Left lung (tissue), 10 donors: ENCODE results near the gene ZNF316. TPM values are rescaled to one million over a fixed set of nuclear protein-coding genes. Genes with fewer than 3 reads are reported as not detected.
A peak's percentile ranks its signal among the peaks of the same experiment; 100 is the strongest.

ENCODE experiments used
- ATAC-seq: fragments of 200-7000 bp; cut with Tn5 transposase; one replicate; pipeline ENCODE4 v1.9.1; 2020; ENCODE audit warnings: moderate library complexity
- DNase-seq, 4 donors: peaks; one replicate each; pipeline ENCODE4 v3.0.0-alpha.2; 2013 to 2020
- H3K27ac ChIP-seq, 2 donors: fragments of 200-600 bp; sonication (generic) in 1 of 2; one replicate each; pipeline versions ENCODE4 v1.5.0 to v1.8.0; 2020 to 2021
- H3K27me3 ChIP-seq, 2 donors: fragments of 200-600 bp; sonication (generic) in 1 of 2; one replicate each; pipeline versions ENCODE4 v1.5.0 to v1.8.0; 2020 to 2021
- H3K36me3 ChIP-seq, 2 donors: fragments of 200-600 bp; sonication (generic) in 1 of 2; one replicate each; pipeline versions ENCODE4 v1.5.0 to v1.8.0; 2020 to 2021
- H3K4me1 ChIP-seq, 2 donors: fragments of 200-600 bp; one replicate each; pipeline ENCODE4 v1.8.0; 2021
- H3K4me3 ChIP-seq, 2 donors: fragments of 200-600 bp; sonication (generic) in 1 of 2; one replicate each; pipeline versions ENCODE4 v1.5.0 to v1.8.0; 2020 to 2021; ENCODE audit warnings: mild to moderate bottlenecking in 1 of 2
- H3K9me3 ChIP-seq, 2 donors: fragments of 200-600 bp; sonication (generic) in 1 of 2; one replicate each; pipeline versions ENCODE4 v1.5.0 to v1.8.0; 2020 to 2021
- CTCF ChIP-seq, 2 donors: fragments of 200-600 bp; sonication (generic) in 1 of 2; IDR thresholded peaks; one replicate each; pipeline versions ENCODE4 v1.5.0 to v1.8.0; 2021; ENCODE audit warnings: antibody characterized with exemption in 2 of 2
- intact Hi-C, 2 donors: fragments of 100-400 bp; cut with DNase I; formaldehyde crosslinking; loops; one replicate each; pipeline versions ENCODE4 v1.11.2 to v1.14.2; 2022
- polyA plus RNA-seq, 6 donors: library from polyadenylated mRNA; unstranded; fragments of 120-200 nt; gene quantifications; one replicate each; pipeline ENCODE4 v1.2.1, GENCODE V29; 2013; ENCODE audit not compliant: insufficient read length in 6 of 6
- total RNA-seq, 2 donors: library from RNA; stranded (reverse); fragmentation: NEBNext Ultra II Directional; extraction: Animal tissue kit (Norgen Biotek cat#: 25700); gene quantifications; one replicate each; pipeline ENCODE4 v1.2.1, GENCODE V29; 2021
- donor health status: DM: no; HTN: yes; CAD: no.
- donor health status: DM: no; HTN: no; CAD: no.

ZNF316 gene
- total and polyA plus RNA-seq, 8 donors = 29.3 to 52.9 (median 46.9) TPM

DNA sequence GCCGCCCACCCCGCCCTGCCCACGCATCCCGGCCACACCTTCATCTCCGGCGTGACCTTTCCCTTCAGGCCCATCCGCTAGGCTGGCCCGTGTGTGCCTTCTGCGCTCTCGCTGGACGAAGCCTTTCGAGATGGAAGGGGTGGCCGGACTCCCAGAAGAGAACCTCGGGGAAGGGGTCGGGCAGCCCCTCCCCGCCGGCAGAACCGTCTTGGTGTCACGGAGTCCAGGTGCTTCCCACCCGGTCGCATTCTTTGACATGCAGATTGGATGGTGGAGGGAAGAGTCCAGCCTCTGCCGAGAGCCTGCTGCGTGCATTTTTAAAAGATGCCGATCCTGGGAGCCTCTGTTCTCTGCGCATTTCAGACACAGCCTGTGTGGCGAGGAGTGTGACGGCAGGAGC lies 29.0 kb upstream of the ZNF316 start:
- Histone ChIP-seq H3K4me3 (no peak overlapping the region), H3K4me1 (no peaks in the 10 kb centered on the region), H3K36me3 (peaks cover 0 to 62% of the 10 kb centered on the region in 2 donors), H3K27me3 (peaks cover 0 to 4% of the 10 kb centered on the region in 2 donors), H3K27ac (no peak overlapping the region), H3K9me3 (no peaks in the 10 kb centered on the region)
- DNase-seq = no peak
- ATAC-seq = no peak
- intact Hi-C loops = no loop called here
- TF ChIP-seq CTCF (IDR thresholded peaks at IDR 0.05) = no peak

- Histone ChIP-seq H3K36me3 (peaks cover 0 to 56% of the 10 kb centered on the region in 2 donors), H3K9me3 (no peaks in the 10 kb centered on the region), H3K4me3 (no peak overlapping the region), H3K4me1 (no peaks in the 10 kb centered on the region), H3K27me3 (peaks cover 0 to 9% of the 10 kb centered on the region in 2 donors), H3K27ac (no peak overlapping the region)
- ATAC-seq (no peak), DNase-seq (no peak)
- no peak for TF ChIP-seq CTCF (IDR thresholded peaks at IDR 0.05)
- intact Hi-C loops = no loop called here
These were observed 28.3 kb upstream of the ZNF316 start for GRCh38 chr7:6608794-6609193.

DNA sequence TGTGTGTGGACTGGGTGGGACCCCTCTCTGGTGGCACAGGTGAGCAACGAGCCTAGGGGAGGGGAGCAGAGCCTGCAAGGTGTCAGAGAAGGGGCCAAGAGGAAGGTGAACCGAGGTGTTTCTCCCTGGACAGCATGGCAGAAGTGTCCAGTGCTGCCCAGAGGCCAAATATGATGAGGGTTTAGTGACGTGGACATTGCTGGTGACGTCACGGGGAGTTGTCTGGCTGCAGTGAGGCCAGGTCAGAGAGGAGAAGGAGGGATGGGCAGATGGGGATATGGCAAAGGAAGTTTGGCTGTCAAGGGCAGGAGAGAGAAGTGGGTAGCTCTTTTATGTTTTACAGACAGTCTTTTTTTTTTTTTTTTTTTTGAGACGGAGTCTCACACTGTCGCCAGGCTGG lies 24.3 kb upstream of the ZNF316 start:
- H3K9me3 ChIP-seq = no peaks in the 10 kb centered on the region
- no peak for DNase-seq
- intact Hi-C loops = no loop called here
- no peak overlapping the region for H3K4me3 ChIP-seq
- no peak overlapping the region for H3K27ac ChIP-seq
- peaks cover 0 to 16% of the 10 kb centered on the region in 2 donors for H3K36me3 ChIP-seq
- peaks cover 0 to 9% of the 10 kb centered on the region in 2 donors for H3K4me1 ChIP-seq
- ATAC-seq = no peak
- peaks cover 0 to 42% of the 10 kb centered on the region in 2 donors for H3K27me3 ChIP-seq
- TF ChIP-seq CTCF (IDR thresholded peaks at IDR 0.05) = no peak

DNA sequence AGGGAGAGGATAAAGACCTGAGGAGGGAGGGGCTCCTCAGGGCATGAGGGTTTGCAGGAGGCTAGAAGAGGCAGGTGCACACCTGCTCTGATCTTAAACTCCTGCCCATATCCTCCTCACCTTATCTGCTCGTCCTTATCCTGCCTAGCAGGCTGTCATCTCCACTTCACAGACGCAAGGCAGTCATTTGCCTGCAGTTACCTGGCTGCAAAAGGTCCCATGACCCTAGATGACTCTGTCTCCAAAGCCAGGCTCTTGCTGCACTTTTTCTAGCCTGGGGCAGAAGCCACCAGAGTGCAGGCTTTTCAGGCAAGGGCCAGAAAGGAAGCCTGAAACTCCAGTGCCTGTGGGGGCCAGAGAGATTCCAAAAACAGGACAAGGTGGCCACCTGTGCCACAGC lies 23.4 kb upstream of the ZNF316 start:
- no peak for ATAC-seq
- no peak for TF ChIP-seq CTCF (IDR thresholded peaks at IDR 0.05)
- intact Hi-C loops = no loop called here

GRCh38 chr7:6614953-6615722 lies 22.0 kb upstream of the ZNF316 start, which contains the start of gene ZNF853:
ZNF853 (plus strand) TSS chr7:6615610; CDS start chr7:6616175, 565 bp downstream.
- H3K27me3 ChIP-seq = peaks cover 0 to 42% of the 10 kb centered on the region in 2 donors
- peak in 2 of 4 donors; percentile 24 to 82 for DNase-seq
- TF ChIP-seq CTCF (IDR thresholded peaks at IDR 0.05) = no peak
- peak; percentile 17 for ATAC-seq
- peaks cover 0 to 9% of the 10 kb centered on the region in 2 donors for H3K4me1 ChIP-seq
- intact Hi-C loops = no loop called here
- no peak within 1 kb of the TSS for H3K27ac ChIP-seq
- H3K36me3 ChIP-seq = no peaks in the 10 kb centered on the region
- H3K9me3 ChIP-seq = no peaks in the 10 kb centered on the region
- peak within 1 kb of the TSS; percentile 47 to 53 for H3K4me3 ChIP-seq

More for the DNA sequence above, 23.4 kb upstream of the ZNF316 start:
- H3K27ac ChIP-seq = no peak overlapping the region
- H3K4me3 ChIP-seq = no peak overlapping the region
- DNase-seq = no peak
- H3K27me3 ChIP-seq = peaks cover 0 to 42% of the 10 kb centered on the region in 2 donors
- H3K4me1 ChIP-seq = peaks cover 0 to 9% of the 10 kb centered on the region in 2 donors
- no peaks in the 10 kb centered on the region for H3K9me3 ChIP-seq
- peaks cover 0 to 7% of the 10 kb centered on the region in 2 donors for H3K36me3 ChIP-seq
